Measurements from ENCODE around the gene IKZF1.

IKZF1 gene

GRCh38 chr7:50282813-50283605, 21.5 kb upstream of the IKZF1 start:
- no peak for DNase-seq (ENCODE audit: low read depth in 1 of 2, low spot score in 1 of 2)
- TF ChIP-seq CTCF (IDR thresholded peaks at IDR 0.05; ENCODE audit: insufficient read depth, low read length) (no peak), SPI1 (IDR thresholded peaks at IDR 0.05; ENCODE audit: borderline replicate concordance, low read depth) (no peak), REST (IDR thresholded peaks at IDR 0.05; ENCODE audit: insufficient replicate concordance, low read depth) (no peak), GABPA (IDR thresholded peaks at IDR 0.05; ENCODE audit: low read depth) (no peak), POLR2AphosphoS5 (IDR thresholded peaks at IDR 0.05; ENCODE audit: low read depth) (no peak)
- no peaks in the 10 kb centered on the region for H3K27me3 ChIP-seq (ENCODE audit: insufficient read depth, poor library complexity, severe bottlenecking)
- H3K27ac ChIP-seq (replicated peaks), result peak overlapping the region; percentile 34
- H3K4me3 ChIP-seq (replicated peaks; ENCODE audit: insufficient read depth, low read length), result no peak overlapping the region

GRCh38 chr7:50283731-50284130, 20.8 kb upstream of the IKZF1 start:
- Histone ChIP-seq H3K27ac (replicated peaks) (no peak overlapping the region), H3K27me3 (ENCODE audit: insufficient read depth, poor library complexity, severe bottlenecking) (no peaks in the 10 kb centered on the region), H3K4me3 (replicated peaks; ENCODE audit: insufficient read depth, low read length) (no peak overlapping the region)
- TF ChIP-seq GABPA (IDR thresholded peaks at IDR 0.05; ENCODE audit: low read depth) (no peak), SPI1 (IDR thresholded peaks at IDR 0.05; ENCODE audit: borderline replicate concordance, low read depth) (no peak), CTCF (IDR thresholded peaks at IDR 0.05; ENCODE audit: insufficient read depth, low read length) (no peak), REST (IDR thresholded peaks at IDR 0.05; ENCODE audit: insufficient replicate concordance, low read depth) (no peak), POLR2AphosphoS5 (IDR thresholded peaks at IDR 0.05; ENCODE audit: low read depth) (no peak)
- DNase-seq (ENCODE audit: low read depth in 1 of 2, low spot score in 1 of 2), result no peak

- H3K4me3 ChIP-seq (replicated peaks; ENCODE audit: insufficient read depth, low read length), result no peak overlapping the region
- H3K27ac ChIP-seq (replicated peaks), result no peak overlapping the region
- no peaks in the 10 kb centered on the region for H3K27me3 ChIP-seq (ENCODE audit: insufficient read depth, poor library complexity, severe bottlenecking)
- TF ChIP-seq REST (IDR thresholded peaks at IDR 0.05; ENCODE audit: insufficient replicate concordance, low read depth), result no peak
- TF ChIP-seq POLR2AphosphoS5 (IDR thresholded peaks at IDR 0.05; ENCODE audit: low read depth), result no peak
- TF ChIP-seq GABPA (IDR thresholded peaks at IDR 0.05; ENCODE audit: low read depth), result no peak
- DNase-seq (ENCODE audit: low read depth in 1 of 2, low spot score in 1 of 2), result no peak
Measured at GRCh38 chr7:50284296-50284695, 20.2 kb upstream of the IKZF1 start.
